HCT116 (cell line): ENCODE measurements around the gene SLC2A4. TPM values are rescaled to one million over a fixed set of nuclear protein-coding genes. Genes with fewer than 3 reads are reported as not detected.

ENCODE experiments used
- ATAC-seq: fragments of 200-7000 bp; cut with Tn5 transposase; 2 replicates; pipeline ENCODE4 v1.9.1; 2020; ENCODE audit warnings: mild to moderate bottlenecking, moderate library complexity
- BruUV-seq: library from RNA; stranded (reverse); fragments of 400-500 nt; replicated peaks from 2 replicates; lab custom pipeline; 2021; lab: Mats Ljungman, UMichigan
- CTCF ChIA-PET: fragments of 300-600 bp; sonication (Branson Sonifier 250); formaldehyde crosslinking; loops from one replicate; lab custom pipeline; 2021; ENCODE audit warnings: antibody characterized with exemption; lab: Charles Lee
- POLR2A ChIA-PET: fragments of 300-600, 350-600 bp; sonication (Branson Sonifier 250); formaldehyde crosslinking; loops from one replicate; lab custom pipeline; 2021; ENCODE audit warnings: antibody characterized with exemption; lab: Charles Lee
- RAD21 ChIA-PET, 2 experiments: fragments of 300-600 bp; sonication (Branson Sonifier 250); formaldehyde crosslinking; loops; one replicate each; lab custom pipeline; 2023; ENCODE audit warnings: low total read pairs in 2 of 2; ENCODE audit not compliant: uncharacterized antibody in 2 of 2, unreplicated experiment in 2 of 2, low non-redundant PET in 1 of 2; lab: Charles Lee
- DNase-seq: peaks from one replicate; pipeline ENCODE4 v3.0.0-alpha.2; 2010; ENCODE audit warnings: low read depth, low spot score
- H2AFZ ChIP-seq: fragments of 200-600 bp; shearing (Covaris generic), sonication (generic); 2 replicates; pipeline ENCODE4 v1.6.1; 2017; ENCODE audit warnings: low read depth, mixed run types, mixed read lengths, antibody characterized with exemption, low read length; ENCODE audit not compliant: poor library complexity, severe bottlenecking
- H3K27ac ChIP-seq: 2 replicates; pipeline ENCODE4 v1.5.1; 2012; ENCODE audit warnings: low read depth, low read length
- H3K27me3 ChIP-seq: fragments of 200-600 bp; sonication (generic); 2 replicates; pipeline ENCODE4 v1.6.1; 2016; ENCODE audit warnings: mixed run types, low read length, mixed read lengths; ENCODE audit not compliant: insufficient read depth
- H3K36me3 ChIP-seq, 2 experiments: fragments of 200-500 bp in 1 of 2; fragments of 200-600 bp in 1 of 2; sonication (Bioruptor generic) in 1 of 2; sonication (generic) in 1 of 2; 2 replicates each; pipeline versions ENCODE4 v1.5.1 to v1.6.1; 2014 to 2016; ENCODE audit warnings: low read length in 2 of 2, inconsistent platforms in 1 of 2, mixed read lengths in 1 of 2, mixed run types in 1 of 2; ENCODE audit not compliant: insufficient read depth in 2 of 2, control insufficient read depth in 1 of 2
- H3K4me1 ChIP-seq, 2 experiments: fragments of 200-600 bp in 1 of 2; sonication (generic) in 1 of 2; 2 replicates each; pipeline versions ENCODE4 v1.5.1 to v1.6.1; 2012 to 2017; ENCODE audit warnings: low read length in 2 of 2, inconsistent platforms in 1 of 2, mild to moderate bottlenecking in 1 of 2, mixed read lengths in 1 of 2, mixed run types in 1 of 2, moderate library complexity in 1 of 2; ENCODE audit not compliant: insufficient read depth in 2 of 2, control insufficient read depth in 1 of 2
- H3K4me2 ChIP-seq: fragments of 200-600 bp; sonication (generic); 2 replicates; pipeline ENCODE4 v1.6.1; 2017; ENCODE audit warnings: mixed run types, low read length, mixed read lengths
- H3K4me3 ChIP-seq, 2 experiments: fragments of 200-600 bp in 1 of 2; sonication (generic) in 1 of 2; replicated peaks in 1 of 2; 2 replicates each; pipeline ENCODE4 v1.5.1; 2011 to 2016; ENCODE audit warnings: low read length in 2 of 2, control low read depth in 1 of 2, low read depth in 1 of 2, mild to moderate bottlenecking in 1 of 2, mixed read lengths in 1 of 2, mixed run types in 1 of 2
- H3K79me2 ChIP-seq: fragments of 200-600 bp; sonication (generic); 2 replicates; pipeline ENCODE4 v1.6.1; 2017; ENCODE audit warnings: mild to moderate bottlenecking, mixed run types, low read length, moderate library complexity, mixed read lengths; ENCODE audit not compliant: insufficient read depth
- H3K9ac ChIP-seq: fragments of 200-600 bp; sonication (generic); 2 replicates; pipeline ENCODE4 v1.6.1; 2016; ENCODE audit warnings: low read length, mixed read lengths
- H3K9me2 ChIP-seq: fragments of 200-600 bp; sonication (generic), shearing (Covaris generic); 2 replicates; pipeline ENCODE4 v1.6.1; 2017; ENCODE audit warnings: mixed run types, mild to moderate bottlenecking, moderate library complexity; ENCODE audit not compliant: insufficient read depth
- H3K9me3 ChIP-seq, 2 experiments: fragments of 200-500 bp in 1 of 2; fragments of 200-600 bp in 1 of 2; sonication (Bioruptor generic) in 1 of 2; sonication (generic) in 1 of 2; 2 replicates each; pipeline ENCODE4 v1.6.1; 2014 to 2017; ENCODE audit warnings: low read length in 2 of 2, mixed read lengths in 2 of 2, inconsistent platforms in 1 of 2, low read depth in 1 of 2, mild to moderate bottlenecking in 1 of 2, mixed run types in 1 of 2, moderate library complexity in 1 of 2; ENCODE audit not compliant: control insufficient read depth in 1 of 2, insufficient read depth in 1 of 2
- H4K20me1 ChIP-seq: fragments of 200-600 bp; sonication (generic), shearing (Covaris generic); 2 replicates; pipeline ENCODE4 v1.6.1; 2017; ENCODE audit warnings: mixed run types, mild to moderate bottlenecking, moderate library complexity; ENCODE audit not compliant: insufficient read depth
- ATF3 ChIP-seq: IDR thresholded peaks from 2 replicates; pipeline ENCODE4 v1.6.1; 2012
- CBX3 ChIP-seq: IDR thresholded peaks from 2 replicates; pipeline ENCODE4 v1.6.1; 2012; ENCODE audit warnings: low read depth
- CEBPB ChIP-seq: IDR thresholded peaks from 2 replicates; pipeline ENCODE4 v1.6.1; 2012; ENCODE audit warnings: low read depth
- EGR1 ChIP-seq: IDR thresholded peaks from 2 replicates; pipeline ENCODE4 v1.6.1; 2012; ENCODE audit warnings: low read depth
- EZH2 ChIP-seq: fragments of 200-600 bp; sonication (generic); IDR thresholded peaks from 2 replicates; pipeline ENCODE4 v1.6.1; 2017; ENCODE audit warnings: antibody characterized with exemption, mixed run types
- JUND ChIP-seq: IDR thresholded peaks from 2 replicates; pipeline ENCODE4 v1.6.1; 2012
- MAX ChIP-seq: IDR thresholded peaks from 2 replicates; pipeline ENCODE4 v1.6.1; 2012
- POLR2AphosphoS5 ChIP-seq: IDR thresholded peaks from 2 replicates; pipeline ENCODE4 v1.6.1; 2011; ENCODE audit warnings: mild to moderate bottlenecking, low read depth, low read length, moderate library complexity
- RAD21 ChIP-seq: IDR thresholded peaks from 2 replicates; pipeline ENCODE4 v1.6.1; 2012; ENCODE audit warnings: low read depth, mild to moderate bottlenecking
- REST ChIP-seq: IDR thresholded peaks from 2 replicates; pipeline ENCODE4 v1.6.1; 2012; ENCODE audit warnings: low read depth
- TCF7L2 ChIP-seq: IDR thresholded peaks from 2 replicates; pipeline ENCODE4 v1.7.0; 2011; ENCODE audit warnings: borderline replicate concordance, inconsistent platforms; ENCODE audit not compliant: insufficient read depth, insufficient read length; ENCODE audit errors: extremely low read depth
- YY1 ChIP-seq: IDR thresholded peaks from 2 replicates; pipeline ENCODE4 v1.6.1; 2011; ENCODE audit warnings: low read length, low read depth, moderate library complexity, mild to moderate bottlenecking; ENCODE audit not compliant: insufficient replicate concordance; ENCODE audit errors: extremely low read depth
- intact Hi-C: fragments of 100-400 bp; cut with micrococcal nuclease; formaldehyde crosslinking; loops from 2 replicates; pipeline ENCODE4 v1.10.0; 2022
- total RNA-seq: library from RNA; stranded (reverse); gene quantifications from one replicate; pipeline ENCODE4 v1.2.1, GENCODE V29; 2021; ENCODE audit not compliant: unreplicated experiment

SLC2A4 gene
- total RNA-seq, 1 experiment from 2014 or later, result 2.5 TPM

GRCh38 chr17:7293159-7293558 is 11.6 kb downstream of the SLC2A4 start:
- CTCF ChIA-PET, result interaction anchor here (1.0 kb wide), 1 partner anchor 12 kb away, joined by 3 read pairs; the partner anchor contains the start of gene SLC2A4
- Histone ChIP-seq H3K27me3 (no peaks in the 10 kb centered on the region), H3K36me3 (no peaks in the 10 kb centered on the region), H3K27ac (no peak overlapping the region), H3K9me3 (no peaks in the 10 kb centered on the region), H4K20me1 (no peaks in the 10 kb centered on the region), H3K9me2 (no peaks in the 10 kb centered on the region), H3K4me3 (no peak overlapping the region), H3K9ac (no peak overlapping the region), H3K79me2 (no peaks in the 10 kb centered on the region), H3K4me1 (peaks cover 17 to 41% of the 10 kb centered on the region in 2 experiments; a peak in 3 of 4 replicates), H3K4me2 (no peak overlapping the region), H2AFZ (no peak overlapping the region)
- no peak for ATAC-seq
- RAD21 ChIA-PET, result interaction anchor here in 1 of 2 experiments (0.6 kb wide), 1 partner anchor 28 kb away, joined by 3 read pairs; no protein-coding TSS in a partner anchor
- intact Hi-C loops, result no loop called here
- POLR2A ChIA-PET, result interaction anchor here (0.6 to 1.3 kb wide), 2 partner anchors 53 to 111 kb away, joined by 3 to 4 read pairs; partner anchors contain the start of genes PHF23 and TMEM256
- no TSS peak for BruUV-seq
- no peak for TF ChIP-seq CBX3
- TF ChIP-seq, all 23 proteins: peak for 0
- no peak for DNase-seq

DNA sequence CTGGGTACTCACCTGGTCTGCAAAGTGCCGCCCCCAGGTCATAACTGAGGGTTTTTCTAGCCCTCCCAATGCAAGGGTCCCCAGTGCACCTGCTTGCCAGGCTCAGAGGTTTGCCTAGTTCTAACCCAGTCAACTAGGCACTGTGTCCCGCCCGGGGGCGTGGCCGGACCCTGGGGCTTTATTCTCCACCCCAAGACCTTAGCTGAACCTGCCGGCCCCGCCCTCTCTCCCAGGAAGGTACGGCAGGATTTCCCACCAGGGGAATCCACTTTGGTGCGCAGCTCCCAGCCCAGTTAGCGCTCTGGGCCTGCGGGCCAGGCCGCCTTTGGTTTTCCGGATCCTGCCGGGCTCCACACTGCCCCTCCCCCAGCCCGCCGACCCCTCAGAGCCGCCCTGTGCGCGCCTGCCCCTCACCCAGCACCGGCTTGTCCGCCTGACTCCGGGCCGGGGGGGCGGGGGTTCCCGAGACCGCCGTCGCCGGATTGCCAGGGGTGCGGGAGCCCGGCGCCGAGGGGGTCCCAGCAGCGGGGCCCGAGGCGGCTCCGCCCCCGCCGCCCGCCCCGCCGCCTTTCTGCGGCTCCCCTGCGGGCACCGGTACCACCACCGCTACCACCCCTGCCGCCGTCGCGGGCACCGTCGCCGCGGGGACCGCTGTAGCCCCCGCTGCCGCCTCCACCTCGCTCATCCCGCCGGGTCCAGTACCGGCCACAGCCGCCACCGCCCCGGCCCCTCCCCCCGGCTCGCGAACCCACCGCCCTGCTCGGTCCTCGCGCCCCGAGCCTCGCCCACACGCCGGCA is 12.5 kb downstream of the SLC2A4 start:
- Histone ChIP-seq H3K27ac (no peak overlapping the region; the same call in 1 of the 2 replicates), H3K36me3 (no peaks in the 10 kb centered on the region), H3K4me3 (no peak overlapping the region), H4K20me1 (no peaks in the 10 kb centered on the region), H3K4me2 (peak overlapping the region; percentile 70), H3K9ac (no peak overlapping the region), H3K9me2 (no peaks in the 10 kb centered on the region), H2AFZ (no peak overlapping the region), H3K4me1 (peaks cover 17 to 41% of the 10 kb centered on the region in 2 experiments; a peak in 3 of 4 replicates), H3K79me2 (no peaks in the 10 kb centered on the region), H3K9me3 (no peaks in the 10 kb centered on the region), H3K27me3 (no peaks in the 10 kb centered on the region)
- no peak for ATAC-seq
- RAD21 ChIA-PET, result no interaction called here
- no TSS peak for BruUV-seq
- intact Hi-C loops, result no loop called here
- CTCF ChIA-PET, result interaction anchor here (1.0 kb wide), 1 partner anchor 13 kb away, joined by 3 read pairs; the partner anchor contains the start of gene SLC2A4
- no peak for DNase-seq
- POLR2A ChIA-PET, result interaction anchor here (1.3 kb wide), 1 partner anchor 54 kb away, joined by 4 read pairs; the partner anchor contains the start of gene PHF23
- TF ChIP-seq POLR2AphosphoS5, result no peak
- no peak for TF ChIP-seq RAD21
- no peak for TF ChIP-seq MAX
- no peak for TF ChIP-seq EZH2
- no peak for TF ChIP-seq CBX3
- TF ChIP-seq CEBPB, result no peak
- TF ChIP-seq JUND, result no peak
- TF ChIP-seq TCF7L2, result no peak
- no peak for TF ChIP-seq YY1
- TF ChIP-seq REST, result no peak
- TF ChIP-seq EGR1, result no peak
- no peak for TF ChIP-seq ATF3
